B cell (primary cell): ENCODE data around the gene RXFP1. TPM values are rescaled to one million over a fixed set of nuclear protein-coding genes. Genes with fewer than 3 reads are reported as not detected.

Source experiments
- ATAC-seq: fragments of 200-7000 bp; cut with Tn5 transposase; one replicate; pipeline ENCODE4 v1.10.0; 2021; ENCODE audit warnings: low read depth, mild to moderate bottlenecking, moderate number of reproducible peaks, moderate library complexity
- CTCF ChIA-PET: fragments of 350-600 bp; sonication (Branson Sonifier 250); formaldehyde crosslinking; loops from one replicate; lab custom pipeline; 2021; ENCODE audit warnings: antibody characterized with exemption, inconsistent platforms; lab: Charles Lee
- POLR2A ChIA-PET: fragments of 350-600 bp; sonication (Branson Sonifier 250); formaldehyde crosslinking; loops from one replicate; lab custom pipeline; 2021; ENCODE audit warnings: antibody characterized with exemption; lab: Charles Lee
- DNase-seq: peaks from one replicate; pipeline ENCODE4 v3.0.0; 2013
- H2AFZ ChIP-seq: 2 replicates; pipeline ENCODE4 v1.6.1; 2012; ENCODE audit warnings: mild to moderate bottlenecking, low read depth, low read length; ENCODE audit not compliant: insufficient read depth, poor library complexity, severe bottlenecking
- H3K27ac ChIP-seq, 2 donors: 1 replicate in 1 of 2; 2 replicates in 1 of 2; pipeline ENCODE4 v1.5.1; 2012 to 2013; ENCODE audit warnings: low read length in 2 of 2, mild to moderate bottlenecking in 2 of 2, moderate library complexity in 1 of 2
- H3K27me3 ChIP-seq, 4 experiments: fragments of 200-600 bp in 1 of 4; sonication (generic) in 1 of 4; replicated peaks in 1 of 4; 1 replicate in 2 of 4; 2 replicates in 2 of 4; pipeline versions ENCODE4 v1.6.1 to v1.7.0; 2013 to 2016; ENCODE audit warnings: low read length in 3 of 4, mild to moderate bottlenecking in 2 of 4, mixed read lengths in 1 of 4, moderate library complexity in 1 of 4; ENCODE audit not compliant: insufficient read depth in 4 of 4, control insufficient read depth in 3 of 4; ENCODE audit errors: control extremely low read depth in 1 of 4
- H3K36me3 ChIP-seq, 2 experiments: replicated peaks in 1 of 2; 1 replicate in 1 of 2; 2 replicates in 1 of 2; pipeline versions ENCODE4 v1.6.1 to v1.7.1; 2013; ENCODE audit warnings: low read length in 1 of 2; ENCODE audit not compliant: insufficient read depth in 2 of 2, control insufficient read depth in 1 of 2; ENCODE audit errors: control extremely low read depth in 1 of 2, extremely low read depth in 1 of 2
- H3K4me1 ChIP-seq, 2 donors: fragments of 200-600 bp in 1 of 2; sonication (generic) in 1 of 2; 1 replicate in 1 of 2; 2 replicates in 1 of 2; pipeline versions ENCODE4 v1.5.1 to v1.6.1; 2013 to 2017; ENCODE audit warnings: low read length in 2 of 2; ENCODE audit not compliant: control insufficient read depth in 2 of 2, insufficient read depth in 2 of 2
- H3K4me2 ChIP-seq: replicated peaks from 2 replicates; pipeline ENCODE3; 2012; ENCODE audit warnings: mild to moderate bottlenecking, low read depth, low read length; ENCODE audit not compliant: poor library complexity, severe bottlenecking
- H3K4me3 ChIP-seq, 5 experiments: fragments of 200-600 bp in 1 of 5; sonication (generic) in 1 of 5; 1 replicate in 3 of 5; 2 replicates in 2 of 5; pipeline versions ENCODE4 v1.5.1 to v1.7.0; 2011 to 2016; ENCODE audit warnings: low read length in 4 of 5, mild to moderate bottlenecking in 4 of 5, low read depth in 2 of 5, control low read depth in 1 of 5, moderate library complexity in 1 of 5; ENCODE audit not compliant: insufficient read depth in 1 of 5; ENCODE audit errors: control extremely low read depth in 1 of 5, extremely low read depth in 1 of 5
- H3K79me2 ChIP-seq: fragments of 200-600 bp; sonication (generic); one replicate; pipeline ENCODE4 v1.6.0; 2016; ENCODE audit warnings: low read length; ENCODE audit not compliant: control insufficient read depth, insufficient read depth
- H3K9ac ChIP-seq: fragments of 200-600 bp; sonication (generic); 2 replicates; pipeline ENCODE4 v1.6.1; 2017; ENCODE audit warnings: mild to moderate bottlenecking, low read length, moderate library complexity
- H3K9me3 ChIP-seq, 3 donors: one replicate each; pipeline versions ENCODE4 v1.6.1 to v1.7.1; 2013; ENCODE audit warnings: low read length in 2 of 3; ENCODE audit not compliant: control insufficient read depth in 2 of 3, insufficient read depth in 1 of 3; ENCODE audit errors: control extremely low read depth in 1 of 3
- H4K20me1 ChIP-seq: 2 replicates; pipeline ENCODE4 v1.6.0; 2012; ENCODE audit warnings: mild to moderate bottlenecking, low read length; ENCODE audit not compliant: insufficient read depth, control insufficient read depth, poor library complexity, severe bottlenecking
- H3K27ac Mint-ChIP-seq: one replicate; pipeline ENCODE4 v1.8.0; 2021; ENCODE audit warnings: mixed read lengths
- H3K27me3 Mint-ChIP-seq: one replicate; pipeline ENCODE4 v1.8.0; 2021; ENCODE audit warnings: mixed read lengths
- H3K4me1 Mint-ChIP-seq: one replicate; pipeline ENCODE4 v1.8.0; 2021; ENCODE audit warnings: mixed read lengths
- H3K4me3 Mint-ChIP-seq: one replicate; pipeline ENCODE4 v1.8.0; 2021; ENCODE audit warnings: mixed read lengths
- H3K9me3 Mint-ChIP-seq: one replicate; pipeline ENCODE4 v1.8.0; 2022; ENCODE audit warnings: mixed read lengths; ENCODE audit not compliant: insufficient read depth
- CTCF ChIP-seq: fragments of 200-600 bp; IDR thresholded peaks from one replicate; pipeline ENCODE4 v1.8.0; 2022; ENCODE audit warnings: antibody characterized with exemption, mild to moderate bottlenecking
- EZH2 ChIP-seq: IDR thresholded peaks from 2 replicates; pipeline ENCODE4 v1.6.1; 2012; ENCODE audit warnings: borderline replicate concordance, low read depth, mild to moderate bottlenecking, moderate library complexity, low read length; ENCODE audit not compliant: insufficient read depth, poor library complexity, severe bottlenecking
- WGBS: methylation state at CpG from one replicate; pipeline ENCODE4 v1.1.5; 2013; ENCODE audit warnings: missing lambda C conversion rate; ENCODE audit not compliant: insufficient coverage; 5-methylcytosine and 5-hydroxymethylcytosine counted together
- intact Hi-C: fragments of 100-400 bp; cut with micrococcal nuclease; formaldehyde crosslinking; loops from one replicate; pipeline ENCODE4 v1.10.0; 2022
- polyA plus RNA-seq: library from polyadenylated mRNA; depleted of rRNA; stranded (reverse); fragments of >200 nt; gene quantifications from 2 replicates; pipeline ENCODE4 v1.2.3, GENCODE V29; 2012
- total RNA-seq, 2 donors: library from RNA; stranded (reverse); fragments of 120-200 nt in 1 of 2; gene quantifications; 1 replicate in 1 of 2; 2 replicates in 1 of 2; pipeline versions ENCODE4 v1.2.3 to v1.2.4, GENCODE V29; 2013 to 2022

Gene RXFP1
- total and polyA plus RNA-seq, 2 donors (not counting 1 experiment from before 2014, with no cell fraction given), result not detected

DNA sequence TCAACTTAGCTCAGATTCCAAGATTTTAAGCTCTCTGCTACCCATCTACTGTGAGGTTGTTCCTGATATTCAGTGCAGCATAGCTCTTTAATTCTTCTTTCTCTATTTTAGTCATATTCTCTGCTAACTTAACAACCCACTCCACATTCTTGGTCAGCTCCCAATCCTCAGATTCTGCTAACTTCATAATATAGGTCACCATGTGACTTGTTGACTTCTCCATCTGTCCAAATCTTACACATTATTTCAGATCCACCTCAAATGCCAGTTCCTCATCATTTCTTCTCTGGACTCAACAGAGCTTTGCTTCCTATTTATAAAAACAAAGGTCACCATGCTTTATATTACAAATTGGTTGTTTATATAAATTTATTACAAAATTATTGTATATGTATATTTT is 29.3 kb upstream of the RXFP1 start:
- POLR2A ChIA-PET, result no interaction called here
- H3K9ac ChIP-seq, result no peak overlapping the region
- H3K79me2 ChIP-seq, result no peaks in the 10 kb centered on the region
- DNase-seq (no peak), ATAC-seq (no peak)
- no peak overlapping the region for H2AFZ ChIP-seq
- H3K9me3 ChIP-seq, result no peaks in the 10 kb centered on the region
- intact Hi-C loops, result no loop called here
- Mint-ChIP-seq H3K4me3 (no peak overlapping the region), H3K27ac (no peak overlapping the region), H3K4me1 (no peaks in the 10 kb centered on the region), H3K27me3 (no peaks in the 10 kb centered on the region), H3K9me3 (peaks cover 6% of the 10 kb centered on the region)
- H3K36me3 ChIP-seq, result no peaks in the 10 kb centered on the region
- H4K20me1 ChIP-seq, result no peaks in the 10 kb centered on the region
- no peaks in the 10 kb centered on the region for H3K4me1 ChIP-seq
- H3K4me3 ChIP-seq, result no peak overlapping the region
- CTCF ChIA-PET, result no interaction called here
- no peak overlapping the region for H3K27ac ChIP-seq
- no peak overlapping the region for H3K4me2 ChIP-seq
- H3K27me3 ChIP-seq, result no peaks in the 10 kb centered on the region
- no peak for TF ChIP-seq CTCF
- no peak for TF ChIP-seq EZH2

DNA sequence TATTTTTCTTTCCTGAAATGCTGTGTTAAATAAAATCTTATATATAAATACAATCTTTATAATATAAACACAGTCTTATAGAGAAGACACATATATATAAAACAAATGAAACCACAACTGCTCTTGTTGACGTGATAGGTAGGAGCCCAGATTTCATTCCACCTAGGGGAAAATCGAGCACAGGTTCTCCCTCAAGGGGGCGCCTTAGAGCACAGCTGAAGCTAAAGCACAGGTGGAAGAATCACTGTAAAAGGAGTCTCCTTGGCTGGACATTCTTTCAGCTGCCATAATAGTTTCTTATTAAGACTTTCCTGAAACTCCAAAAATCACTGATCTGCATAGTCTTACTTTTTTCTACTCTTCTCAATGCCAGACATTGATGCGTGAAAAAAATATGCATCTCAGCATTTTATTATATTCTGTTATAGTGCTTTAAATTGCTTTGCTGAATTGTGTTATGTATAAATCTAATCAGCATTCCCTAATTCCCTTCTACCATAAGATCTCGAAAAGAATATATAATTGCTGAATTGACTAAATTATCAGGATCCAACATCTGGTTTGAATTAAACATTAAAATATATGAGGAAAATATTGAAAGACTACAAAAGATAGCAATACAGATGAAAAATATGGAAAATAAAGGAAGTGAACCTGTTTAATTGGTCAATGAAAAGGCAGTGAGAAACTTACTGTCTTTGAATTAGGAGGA is 25.5 kb upstream of the RXFP1 start:
- ChIA-PET CTCF (no interaction called here), POLR2A (no interaction called here)
- H3K4me2 ChIP-seq, result no peak overlapping the region
- no peaks in the 10 kb centered on the region for H3K79me2 ChIP-seq
- H3K27ac ChIP-seq, result no peak overlapping the region
- DNase-seq (no peak), ATAC-seq (no peak)
- H4K20me1 ChIP-seq, result no peaks in the 10 kb centered on the region
- H3K9me3 ChIP-seq, result no peaks in the 10 kb centered on the region
- TF ChIP-seq EZH2 (no peak), CTCF (peak; percentile 9)
- 25% methylated on average over 2 of the region's 5 CpGs for WGBS
- no peak overlapping the region for H3K4me3 ChIP-seq
- no peak overlapping the region for H3K9ac ChIP-seq
- intact Hi-C loops, result no loop called here
- no peak overlapping the region for H3K4me3 Mint-ChIP-seq
- H3K27ac Mint-ChIP-seq, result no peak overlapping the region
- H3K27me3 ChIP-seq, result no peaks in the 10 kb centered on the region
- no peaks in the 10 kb centered on the region for H3K36me3 ChIP-seq
- H2AFZ ChIP-seq, result no peak overlapping the region
- H3K4me1 ChIP-seq, result no peaks in the 10 kb centered on the region
- no peaks in the 10 kb centered on the region for H3K27me3 Mint-ChIP-seq
- no peaks in the 10 kb centered on the region for H3K4me1 Mint-ChIP-seq
- H3K9me3 Mint-ChIP-seq, result no peaks in the 10 kb centered on the region
